Heart left ventricle (tissue), 16 donors: Measurements from ENCODE around the gene AHCYL2. TPM values are rescaled to one million over a fixed set of nuclear protein-coding genes. Genes with fewer than 3 reads are reported as not detected.

Experiments
- ATAC-seq, 4 donors: fragments of 200-7000 bp; cut with Tn5 transposase; one replicate each; pipeline ENCODE4 v1.9.1; 2020 to 2022; ENCODE audit warnings: moderate library complexity in 4 of 4, mild to moderate bottlenecking in 3 of 4, moderate number of reproducible peaks in 1 of 4
- DNase-seq, 5 donors: peaks; one replicate each; pipeline ENCODE4 v3.0.0-alpha.2; 2020
- H3K27ac ChIP-seq, 12 donors: fragments of 200-600 bp; sonication (generic) in 4 of 12; one replicate each; pipeline versions ENCODE4 v1.5.0 to v1.8.0; 2016 to 2022; ENCODE audit warnings: mild to moderate bottlenecking in 2 of 12
- H3K27me3 ChIP-seq, 9 donors: fragments of 200-600 bp; sonication (generic) in 2 of 9; one replicate each; pipeline versions ENCODE4 v1.5.1 to v1.8.0; 2016 to 2022; ENCODE audit warnings: mild to moderate bottlenecking in 3 of 9
- H3K36me3 ChIP-seq, 9 donors: fragments of 200-600 bp; sonication (generic) in 2 of 9; one replicate each; pipeline versions ENCODE4 v1.5.0 to v1.8.0; 2018 to 2022; ENCODE audit warnings: mild to moderate bottlenecking in 2 of 9
- H3K4me1 ChIP-seq, 12 donors: fragments of 200-600 bp; sonication (generic) in 4 of 12; one replicate each; pipeline versions ENCODE4 v1.5.0 to v1.8.0; 2016 to 2022; ENCODE audit warnings: mild to moderate bottlenecking in 3 of 12
- H3K4me3 ChIP-seq, 12 donors: fragments of 200-600 bp; sonication (generic) in 4 of 12; one replicate each; pipeline versions ENCODE4 v1.5.0 to v1.8.0; 2017 to 2022; ENCODE audit warnings: mild to moderate bottlenecking in 9 of 12, moderate library complexity in 4 of 12
- H3K9me3 ChIP-seq, 12 donors: fragments of 200-600 bp; sonication (generic) in 4 of 12; one replicate each; pipeline versions ENCODE4 v1.5.0 to v1.8.0; 2016 to 2022; ENCODE audit warnings: mild to moderate bottlenecking in 1 of 12
- POLR2A ChIP-seq, 2 donors: fragments of 450-650 bp; IDR thresholded peaks; one replicate each; pipeline ENCODE4 v1.6.1; 2017; ENCODE audit warnings: antibody characterized with exemption in 2 of 2, mild to moderate bottlenecking in 2 of 2, moderate library complexity in 2 of 2
- WGBS, 4 donors: extraction: QIAGEN DNeasy Blood & Tissue Kit in 2 of 4; methylation state at CpG; one replicate each; pipeline versions ENCODE4 v1.1.5 to v1.1.7; 2013 to 2018; 5-methylcytosine and 5-hydroxymethylcytosine counted together
- intact Hi-C, 10 donors: fragments of 100-400 bp; cut with DNase I; formaldehyde crosslinking; loops; one replicate each; pipeline versions ENCODE4 v1.11.1 to v1.14.2; 2022
- polyA plus RNA-seq, 2 donors: library from polyadenylated mRNA; stranded (reverse); fragments of 200-250 nt; gene quantifications; one replicate each; pipeline ENCODE4 v1.2.3, GENCODE V29; 2013
- total RNA-seq, 9 donors: library from RNA; depleted of rRNA in 2 of 9; stranded (reverse); fragments of >200 nt in 2 of 9; fragmentation: NEBNext Ultra II Directional in 3 of 9; extraction: Animal tissue kit (Norgen Biotek cat#: 25700) in 3 of 9; gene quantifications; one replicate each; pipeline versions ENCODE4 v1.1.0 to v1.2.4, GENCODE V29; 2016 to 2023
- TF ChIP-seq, protein P1 (sequence below), 12 donors: fragments of 200-600 bp; sonication (generic) in 4 of 12; IDR thresholded peaks; one replicate each; pipeline versions ENCODE4 v1.5.0 to v1.8.0; 2018 to 2022; ENCODE audit warnings: antibody characterized with exemption in 12 of 12, mild to moderate bottlenecking in 5 of 12
- donor health status: ischemic (EF 13 %, LVEDD 7.1; RV severe dilation, severe dysfunction).
- donor health status: healthy with polysubstance abuse.
- donor health status: DM: no; HTN: yes; CAD: no.
- donor health status: DM: no; HTN: no; CAD: no.
- donor health status: ischemic (EF 25% LVEDD 6.9; RV normal size, moderate dysfunction).
- donor health status: ischemic (EF 25% LVEDD 5.7; RV mildly dilated, moderate dysfunction).
- donor health status: healthy.
- donor health status: DM: yes; HTN: yes; CAD: no.
- donor health status: ischemic (EF 35%, LVEDD 5.7; RV mildly dilated, moderate dysfunction).
- donor health status: nonischemic (EF 11% LVEDD 7.7; RV severe dilation, severe dysfunction).
- donor health status: DM: yes; HTN: yes; CAD: no.
- donor health status: PGD.
- donor health status: ischemic (EF 29% LVEDD 5.4; RV normal size, mild dysfunction).
- donor health status: nonischemic (EF 23%, LVEDD 6.1; RV moderate dilation, normal function).

Gene AHCYL2
- total and polyA plus RNA-seq, 11 donors, result 1.3 to 7.6 (median 6.2) TPM

DNA sequence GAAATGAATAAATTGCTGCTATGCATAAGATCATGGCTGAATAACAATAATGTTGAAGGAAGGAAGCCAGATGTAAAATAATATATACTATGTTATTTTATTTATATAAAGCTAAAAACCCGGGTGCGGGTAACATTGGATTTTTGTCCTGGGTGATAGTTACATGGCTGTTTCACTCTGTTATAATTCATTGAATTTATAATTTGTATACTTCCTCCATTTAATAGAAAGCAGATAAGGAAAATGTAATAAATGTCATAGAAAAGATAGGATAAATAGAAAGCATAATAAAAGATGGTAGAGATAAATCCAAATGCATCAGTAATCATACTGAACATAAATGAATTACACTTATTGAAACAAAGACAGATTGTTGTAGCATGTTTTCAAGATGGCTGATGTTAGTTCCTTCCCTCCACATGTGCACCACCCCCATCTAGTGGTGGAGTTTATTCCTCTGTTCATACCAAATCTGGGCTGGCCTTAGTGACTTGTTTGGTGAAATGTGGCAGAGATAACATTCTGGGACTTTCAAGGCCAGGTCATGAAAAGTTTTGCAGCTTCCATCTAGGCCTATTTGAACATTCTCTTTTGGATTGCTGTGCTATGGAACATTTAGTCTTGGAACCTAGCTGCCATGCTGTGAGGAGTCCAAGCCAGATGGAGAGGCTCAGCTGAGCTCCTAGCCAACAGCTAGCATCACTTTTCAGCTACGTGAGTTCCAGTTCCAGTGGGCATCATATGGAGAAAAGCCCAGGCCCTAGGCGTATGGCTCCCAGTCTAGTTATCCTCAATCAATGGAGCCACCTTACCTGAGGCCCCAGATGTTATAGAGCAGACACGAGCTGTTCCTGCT lies 46.9 kb downstream of the AHCYL2 start:
- no peak for TF ChIP-seq POLR2A (IDR thresholded peaks at IDR 0.05)
- TF ChIP-seq, protein P1, sequence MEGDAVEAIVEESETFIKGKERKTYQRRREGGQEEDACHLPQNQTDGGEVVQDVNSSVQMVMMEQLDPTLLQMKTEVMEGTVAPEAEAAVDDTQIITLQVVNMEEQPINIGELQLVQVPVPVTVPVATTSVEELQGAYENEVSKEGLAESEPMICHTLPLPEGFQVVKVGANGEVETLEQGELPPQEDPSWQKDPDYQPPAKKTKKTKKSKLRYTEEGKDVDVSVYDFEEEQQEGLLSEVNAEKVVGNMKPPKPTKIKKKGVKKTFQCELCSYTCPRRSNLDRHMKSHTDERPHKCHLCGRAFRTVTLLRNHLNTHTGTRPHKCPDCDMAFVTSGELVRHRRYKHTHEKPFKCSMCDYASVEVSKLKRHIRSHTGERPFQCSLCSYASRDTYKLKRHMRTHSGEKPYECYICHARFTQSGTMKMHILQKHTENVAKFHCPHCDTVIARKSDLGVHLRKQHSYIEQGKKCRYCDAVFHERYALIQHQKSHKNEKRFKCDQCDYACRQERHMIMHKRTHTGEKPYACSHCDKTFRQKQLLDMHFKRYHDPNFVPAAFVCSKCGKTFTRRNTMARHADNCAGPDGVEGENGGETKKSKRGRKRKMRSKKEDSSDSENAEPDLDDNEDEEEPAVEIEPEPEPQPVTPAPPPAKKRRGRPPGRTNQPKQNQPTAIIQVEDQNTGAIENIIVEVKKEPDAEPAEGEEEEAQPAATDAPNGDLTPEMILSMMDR (IDR thresholded peaks at IDR 0.05), result peak in 11 of 12 donors; percentile 12 to 71 (median 43)
- 74 to 79% (median 76%) methylated on average over 5 of the region's 5 CpGs for WGBS, 4 donors

DNA sequence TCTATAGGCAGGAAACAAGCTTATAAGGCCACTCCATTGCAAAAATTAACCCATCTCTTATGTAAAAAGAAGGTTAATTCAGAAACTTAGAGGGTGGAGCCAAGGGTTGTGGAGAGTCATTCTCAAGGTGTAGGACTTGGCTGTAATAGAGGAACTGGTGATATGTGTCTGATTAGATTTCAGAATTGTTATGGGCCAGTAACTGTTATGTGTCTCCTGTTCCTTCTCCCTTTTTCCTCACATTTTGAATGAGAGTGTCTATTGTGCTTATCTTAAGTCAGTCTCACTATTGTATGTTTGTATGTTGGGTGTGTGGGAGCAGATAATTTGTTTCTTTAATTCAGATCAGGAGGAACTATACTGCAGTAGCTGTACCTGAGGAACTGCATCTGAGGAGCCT lies 49.1 kb downstream of the AHCYL2 start:
- H3K9me3 ChIP-seq, result peaks cover 0 to 12% (median 8%) of the 10 kb centered on the region in 12 donors
- peaks cover 0 to 10% (median 0%) of the 10 kb centered on the region in 12 donors for H3K4me1 ChIP-seq
- peaks cover 0 to 4% (median 0%) of the 10 kb centered on the region in 9 donors for H3K36me3 ChIP-seq
- DNase-seq (no peak), ATAC-seq (no peak)
- H3K27me3 ChIP-seq, result no peaks in the 10 kb centered on the region
- TF ChIP-seq, protein P1 (IDR thresholded peaks at IDR 0.05), result no peak
- no peak for TF ChIP-seq POLR2A (IDR thresholded peaks at IDR 0.05)
- H3K27ac ChIP-seq, result no peak overlapping the region
- no peak overlapping the region for H3K4me3 ChIP-seq
- intact Hi-C loops, result no loop called here

More for the DNA sequence above, 46.9 kb downstream of the AHCYL2 start:
- ATAC-seq (peak in 1 of 4 donors; percentile 53), DNase-seq (peak in 1 of 5 donors; percentile 16)
- H3K4me1 ChIP-seq, result peaks cover 0 to 10% (median 0%) of the 10 kb centered on the region in 12 donors
- peaks cover 0 to 4% (median 0%) of the 10 kb centered on the region in 9 donors for H3K36me3 ChIP-seq
- peak overlapping the region in 1 of 12 donors; percentile 15 for H3K4me3 ChIP-seq
- H3K9me3 ChIP-seq, result peaks cover 0 to 12% (median 8%) of the 10 kb centered on the region in 12 donors
- intact Hi-C loops, result no loop called here
- no peaks in the 10 kb centered on the region for H3K27me3 ChIP-seq
- no peak overlapping the region for H3K27ac ChIP-seq

DNA sequence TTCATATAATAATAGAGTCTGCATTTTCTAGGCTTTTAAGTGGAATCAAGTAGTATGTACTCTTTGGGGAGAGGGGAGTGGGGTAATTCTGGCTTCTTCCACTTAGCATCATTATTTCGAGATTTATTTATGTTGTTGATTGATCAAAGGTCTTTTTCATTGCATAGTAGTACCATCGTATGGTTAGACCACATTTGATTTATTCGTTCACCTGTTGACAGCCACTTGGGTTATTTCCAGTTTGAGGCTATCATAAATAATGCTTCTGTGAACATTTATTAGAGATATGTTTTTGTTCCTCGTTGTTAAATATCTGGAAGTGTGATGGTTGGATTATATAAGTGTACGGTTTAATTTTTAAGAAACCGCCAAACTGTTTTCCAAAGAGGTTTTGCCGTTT lies 52.8 kb downstream of the AHCYL2 start:
- 61 to 87% (median 64%) methylated on average over 7 of the region's 7 CpGs for WGBS, 4 donors
- H3K4me3 ChIP-seq, result no peak overlapping the region
- no peaks in the 10 kb centered on the region for H3K27me3 ChIP-seq
- ATAC-seq (no peak), DNase-seq (no peak)
- intact Hi-C loops, result no loop called here
- peaks cover 0 to 4% (median 0%) of the 10 kb centered on the region in 9 donors for H3K36me3 ChIP-seq
- TF ChIP-seq, protein P1 (IDR thresholded peaks at IDR 0.05), result no peak
- no peak for TF ChIP-seq POLR2A (IDR thresholded peaks at IDR 0.05)
- H3K9me3 ChIP-seq, result peaks cover 0 to 12% (median 8%) of the 10 kb centered on the region in 12 donors
- H3K27ac ChIP-seq, result no peak overlapping the region
- peaks cover 0 to 12% (median 0%) of the 10 kb centered on the region in 12 donors for H3K4me1 ChIP-seq

DNA sequence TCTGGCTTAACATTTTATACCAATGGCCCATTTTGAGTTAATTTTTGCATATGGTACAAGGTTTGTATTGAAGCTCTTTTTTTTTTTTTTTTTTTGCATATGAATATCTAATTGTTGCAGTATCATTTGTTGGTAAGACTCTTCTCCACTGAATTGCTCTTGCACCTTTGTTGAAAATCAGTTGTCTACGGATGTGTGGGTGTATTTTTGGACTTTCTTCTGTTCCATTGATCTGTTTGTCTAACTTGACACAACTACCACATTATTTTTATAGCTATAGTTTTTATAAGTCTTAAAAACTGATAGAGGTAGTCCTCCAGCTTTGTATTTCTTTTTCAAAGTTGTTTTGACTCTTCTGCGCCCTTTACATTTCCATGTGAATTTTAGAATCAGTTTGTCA lies 53.9 kb downstream of the AHCYL2 start:
- WGBS, 4 donors, result 97 to 98% (median 97%) methylated on average over 2 of the region's 2 CpGs
- DNase-seq (no peak), ATAC-seq (no peak)
- intact Hi-C loops, result no loop called here
- TF ChIP-seq, protein P1 (IDR thresholded peaks at IDR 0.05), result no peak
- no peak for TF ChIP-seq POLR2A (IDR thresholded peaks at IDR 0.05)
- Histone ChIP-seq H3K27ac (no peak overlapping the region), H3K36me3 (peaks cover 0 to 4% (median 0%) of the 10 kb centered on the region in 9 donors), H3K4me3 (no peak overlapping the region), H3K9me3 (peaks cover 0 to 7% (median 4%) of the 10 kb centered on the region in 12 donors), H3K27me3 (no peaks in the 10 kb centered on the region), H3K4me1 (peaks cover 0 to 12% (median 0%) of the 10 kb centered on the region in 12 donors)
